Pancreas (tissue), 10 donors: ENCODE results near the gene PYGO1. TPM values are rescaled to one million over a fixed set of nuclear protein-coding genes. Genes with fewer than 3 reads are reported as not detected.

Experiments
- ATAC-seq, 4 donors: fragments of 200-7000 bp; cut with Tn5 transposase; one replicate each; pipeline versions ENCODE4 v1.8.0 to v1.9.1; 2020; ENCODE audit warnings: mild to moderate bottlenecking in 4 of 4, moderate library complexity in 4 of 4
- DNase-seq, 6 donors: peaks; one replicate each; pipeline ENCODE4 v3.0.0-alpha.2; 2020
- FAIRE-seq: peaks from 2 replicates; lab custom pipeline; 2012; peaks lifted over from hg19 to GRCh38; lab: Jason Lieb, UNC
- H3K27ac ChIP-seq, 4 donors: fragments of 200-600 bp; sonication (generic); 1 replicate in 3 of 4; 2 replicates in 1 of 4; pipeline versions ENCODE4 v1.5.0 to v1.8.0; 2020
- H3K27me3 ChIP-seq, 4 donors: fragments of 200-600 bp; one replicate each; pipeline ENCODE4 v1.8.0; 2021
- H3K36me3 ChIP-seq, 3 donors: fragments of 200-600 bp; sonication (generic) in 1 of 3; one replicate each; pipeline versions ENCODE4 v1.5.0 to v1.8.0; 2020 to 2021
- H3K4me1 ChIP-seq, 3 donors: fragments of 200-600 bp; one replicate each; pipeline ENCODE4 v1.8.0; 2021
- H3K4me3 ChIP-seq, 4 donors: fragments of 200-600 bp; sonication (generic) in 2 of 4; one replicate each; pipeline versions ENCODE4 v1.5.0 to v1.8.0; 2020 to 2021
- H3K9me3 ChIP-seq, 4 donors: fragments of 200-600 bp; one replicate each; pipeline ENCODE4 v1.8.0; 2021
- CTCF ChIP-seq, 4 donors: fragments of 200-600 bp; sonication (generic) in 3 of 4; IDR thresholded peaks; one replicate each; pipeline versions ENCODE4 v1.5.0 to v1.8.0; 2021; ENCODE audit warnings: antibody characterized with exemption in 4 of 4
- WGBS, 2 donors: extraction: QIAGEN DNeasy Blood & Tissue Kit; methylation state at CpG; one replicate each; pipeline ENCODE4 v1.1.7; 2013; 5-methylcytosine and 5-hydroxymethylcytosine counted together
- intact Hi-C, 3 donors: fragments of 100-400 bp; cut with DNase I; formaldehyde crosslinking; loops; one replicate each; pipeline versions ENCODE4 v1.11.1 to v1.14.2; 2022
- polyA plus RNA-seq, 2 donors: library from polyadenylated mRNA; stranded (reverse); fragments of 200-250 nt; gene quantifications; one replicate each; pipeline ENCODE4 v1.2.3, GENCODE V29; 2013
- total RNA-seq, 6 donors: library from RNA; stranded (reverse); fragmentation: NEBNext Ultra II Directional in 4 of 6; extraction: Animal tissue kit (Norgen Biotek cat#: 25700) in 4 of 6; gene quantifications; one replicate each; pipeline versions ENCODE4 v1.2.1 to v1.2.4, GENCODE V29; 2021 to 2023
- donor health status: healthy with polysubstance abuse.
- donor health status: DM: no; HTN: no; CAD: no; lungs with moderate emphysema.
- donor health status: DM: no; HTN: no; CAD: no.
- donor health status: control.
- donor health status: control.
- donor health status: Bipolar disorder and iron deficiency.
- donor health status: DM: yes; HTN: yes; CAD: no.
- donor health status: DM: no; HTN: no; CAD: no.
- donor health status: DM: no; HTN: no; CAD: no.
- donor health status: DM: yes; HTN: yes; CAD: no.

The PYGO1 gene
- total and polyA plus RNA-seq, 8 donors, result 0.34 to 2.3 (median 2.0) TPM

- no peaks in the 10 kb centered on the region for H3K27me3 ChIP-seq
- WGBS, 2 donors, result 73 to 79% methylated on average over 6 of the region's 6 CpGs
- H3K4me3 ChIP-seq, result no peak overlapping the region
- FAIRE-seq (no peak), ATAC-seq (no peak), DNase-seq (no peak)
- no peaks in the 10 kb centered on the region for H3K9me3 ChIP-seq
- H3K4me1 ChIP-seq, result no peaks in the 10 kb centered on the region
- TF ChIP-seq CTCF (IDR thresholded peaks at IDR 0.05), result no peak
- no peak overlapping the region for H3K27ac ChIP-seq
- H3K36me3 ChIP-seq, result no peaks in the 10 kb centered on the region
- intact Hi-C loops, result no loop called here
Measured at GRCh38 chr15:55535436-55535835, 52.7 kb downstream of the PYGO1 start.

GRCh38 chr15:55532944-55533343 is 55.2 kb downstream of the PYGO1 start:
- Histone ChIP-seq H3K27ac (no peak overlapping the region), H3K36me3 (no peaks in the 10 kb centered on the region), H3K4me1 (no peaks in the 10 kb centered on the region), H3K27me3 (no peaks in the 10 kb centered on the region), H3K9me3 (no peaks in the 10 kb centered on the region), H3K4me3 (no peak overlapping the region)
- no peak for TF ChIP-seq CTCF (IDR thresholded peaks at IDR 0.05)
- ATAC-seq, result no peak
- no peak for FAIRE-seq
- no peak for DNase-seq
- intact Hi-C loops, result no loop called here

GRCh38 chr15:55530861-55531313 is 57.3 kb downstream of the PYGO1 start:
- DNase-seq, result no peak
- no peaks in the 10 kb centered on the region for H3K27me3 ChIP-seq
- 35 to 40% methylated on average over 4 of the region's 4 CpGs for WGBS, 2 donors
- H3K9me3 ChIP-seq, result no peaks in the 10 kb centered on the region
- H3K36me3 ChIP-seq, result no peaks in the 10 kb centered on the region
- no peak for ATAC-seq
- intact Hi-C loops, result no loop called here
- TF ChIP-seq CTCF (IDR thresholded peaks at IDR 0.05), result no peak
- no peak overlapping the region for H3K27ac ChIP-seq
- H3K4me1 ChIP-seq, result no peaks in the 10 kb centered on the region
- H3K4me3 ChIP-seq, result no peak overlapping the region
- no peak for FAIRE-seq

- Histone ChIP-seq H3K27ac (no peak overlapping the region), H3K27me3 (no peaks in the 10 kb centered on the region), H3K9me3 (no peaks in the 10 kb centered on the region), H3K4me3 (no peak overlapping the region), H3K36me3 (no peaks in the 10 kb centered on the region), H3K4me1 (no peaks in the 10 kb centered on the region)
- no peak for DNase-seq
- no peak for FAIRE-seq
- 52 to 59% methylated on average over 4 of the region's 4 CpGs for WGBS, 2 donors
- ATAC-seq, result no peak
- TF ChIP-seq CTCF (IDR thresholded peaks at IDR 0.05), result no peak
- intact Hi-C loops, result no loop called here
Measured at GRCh38 chr15:55528812-55529211, 59.3 kb downstream of the PYGO1 start.

- FAIRE-seq (no peak), ATAC-seq (no peak), DNase-seq (no peak)
- H3K36me3 ChIP-seq, result no peaks in the 10 kb centered on the region
- WGBS, 2 donors, result 67 to 71% methylated on average over 1 of the region's 1 CpG
- intact Hi-C loops, result no loop called here
- H3K27ac ChIP-seq, result no peak overlapping the region
- no peak for TF ChIP-seq CTCF (IDR thresholded peaks at IDR 0.05)
- H3K4me1 ChIP-seq, result no peaks in the 10 kb centered on the region
- no peak overlapping the region for H3K4me3 ChIP-seq
- no peaks in the 10 kb centered on the region for H3K9me3 ChIP-seq
- H3K27me3 ChIP-seq, result no peaks in the 10 kb centered on the region
Measured at GRCh38 chr15:55527150-55527549, 61.0 kb downstream of the PYGO1 start.
